ENCODE measurements around the gene BBC3.
"Not testable (repeated sequence)": the region's sequence is repeated elsewhere in the genome, so short reads cannot be mapped to it uniquely, and the experiment has no call there.

BBC3 gene

DNA sequence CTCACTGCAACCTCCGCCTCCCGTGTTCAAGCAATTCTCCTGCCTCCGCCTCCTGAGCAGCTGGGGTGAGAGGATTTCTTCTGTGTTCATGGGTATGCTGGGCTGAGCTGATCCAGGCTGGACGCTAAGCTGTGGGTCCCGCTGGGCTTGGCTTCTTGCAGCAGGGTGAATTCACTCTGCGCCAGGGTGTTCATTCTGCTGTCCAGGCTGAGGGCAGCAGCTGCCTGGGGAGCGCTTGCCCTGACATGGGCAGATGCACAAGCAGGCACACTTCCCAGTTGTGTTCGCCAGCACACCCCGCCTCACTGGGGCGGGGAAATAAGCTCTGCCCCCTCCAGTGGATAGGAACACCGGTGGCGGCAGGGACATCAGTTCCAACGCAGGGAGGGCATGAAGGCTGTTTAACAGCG is 36.4 kb upstream of the BBC3 start:
- no peak for DNase-seq (ENCODE audit: low read depth in 2 of 2)
- H3K4me3 ChIP-seq (replicated peaks in 1 of 2; ENCODE audit: low read depth in 2 of 2, low read length in 2 of 2) = no peak overlapping the region
- no peak for TF ChIP-seq CTCF (IDR thresholded peaks at IDR 0.05; ENCODE audit: low read depth, low read length)

DNA sequence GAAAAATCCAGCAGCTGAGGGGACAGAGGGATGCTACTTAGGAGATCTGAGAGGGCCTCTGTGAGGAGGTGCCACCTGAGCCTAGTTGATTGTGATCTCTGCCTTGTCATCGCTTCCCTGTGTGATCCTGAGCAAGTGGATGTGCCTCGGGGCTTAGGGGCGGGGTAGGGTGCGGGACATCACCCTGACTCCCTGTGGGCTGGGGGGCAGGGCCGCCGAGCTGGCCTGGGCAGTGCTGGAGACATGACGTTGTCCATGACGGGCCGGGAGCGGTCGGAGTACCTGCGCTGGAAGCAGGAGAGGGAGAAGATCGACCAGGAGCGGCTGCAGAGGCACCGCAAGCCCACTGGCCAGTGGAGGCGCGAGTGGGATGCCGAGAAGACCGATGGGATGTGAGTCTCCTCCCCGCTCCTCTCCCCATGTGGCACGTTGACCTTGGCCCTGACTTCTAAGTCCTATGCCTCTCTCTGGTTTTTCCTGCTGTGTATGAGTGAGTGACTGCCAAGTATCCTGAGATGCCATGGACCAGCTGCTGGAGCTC is 35.5 kb upstream of the BBC3 start:
- no peak overlapping the region for H3K4me3 ChIP-seq (replicated peaks in 1 of 2; ENCODE audit: low read depth in 2 of 2, low read length in 2 of 2)
- no peak for TF ChIP-seq CTCF (IDR thresholded peaks at IDR 0.05; ENCODE audit: low read depth, low read length)

GRCh38 chr19:47264629-47265028 is 33.6 kb upstream of the BBC3 start:
- no peak for DNase-seq (ENCODE audit: low read depth in 2 of 2)
- TF ChIP-seq CTCF (IDR thresholded peaks at IDR 0.05; ENCODE audit: low read depth, low read length) = no peak
- no peak overlapping the region for H3K4me3 ChIP-seq (replicated peaks in 1 of 2; ENCODE audit: low read depth in 2 of 2, low read length in 2 of 2)

More for the DNA sequence above, 35.5 kb upstream of the BBC3 start:
- no peak for DNase-seq (ENCODE audit: low read depth in 2 of 2)

DNA sequence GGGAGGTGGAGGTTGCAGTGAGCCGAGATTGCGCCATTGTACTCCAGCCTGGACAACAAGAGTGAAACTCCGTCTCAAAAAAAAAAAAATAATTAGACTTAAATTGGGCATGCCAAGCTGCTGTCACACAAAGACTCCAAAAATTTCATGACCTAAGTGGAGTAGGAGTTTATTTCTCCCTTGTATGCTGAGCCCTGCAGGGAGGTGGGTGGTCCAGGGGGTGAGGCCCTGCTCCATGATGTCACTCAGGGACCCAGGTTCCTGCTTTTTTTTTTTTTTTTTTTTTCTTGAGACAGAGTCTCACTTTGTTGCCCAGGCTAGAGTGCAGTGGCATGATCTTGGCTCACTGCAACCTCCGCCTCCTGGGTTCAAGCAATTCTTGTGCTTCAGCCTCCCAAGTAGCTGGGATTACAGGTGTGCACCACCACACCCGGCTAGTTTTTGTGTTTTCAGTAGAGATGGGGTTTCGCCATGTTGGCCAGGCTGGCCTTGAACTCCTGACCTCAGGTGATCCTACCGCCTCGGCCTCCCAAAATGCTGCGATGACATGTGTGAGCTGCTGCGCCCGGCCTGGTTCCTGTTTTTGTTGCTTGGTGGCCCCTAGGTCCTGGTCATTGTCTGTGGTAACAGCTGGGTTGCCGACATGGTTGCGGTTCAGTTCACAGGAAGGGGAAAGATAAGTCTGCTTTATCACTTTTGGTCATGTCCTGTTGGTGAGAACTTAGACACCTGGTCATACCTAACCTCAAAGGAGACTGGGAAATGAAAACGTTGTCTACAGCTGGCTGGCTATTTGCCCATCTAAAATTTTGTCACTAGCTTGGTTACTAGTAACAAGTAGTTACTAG is 31.2 kb upstream of the BBC3 start:
- DNase-seq (ENCODE audit: low read depth in 2 of 2); H3K4me3 ChIP-seq (replicated peaks in 1 of 2; ENCODE audit: low read depth in 2 of 2, low read length in 2 of 2): not testable (repeated sequence)

DNA sequence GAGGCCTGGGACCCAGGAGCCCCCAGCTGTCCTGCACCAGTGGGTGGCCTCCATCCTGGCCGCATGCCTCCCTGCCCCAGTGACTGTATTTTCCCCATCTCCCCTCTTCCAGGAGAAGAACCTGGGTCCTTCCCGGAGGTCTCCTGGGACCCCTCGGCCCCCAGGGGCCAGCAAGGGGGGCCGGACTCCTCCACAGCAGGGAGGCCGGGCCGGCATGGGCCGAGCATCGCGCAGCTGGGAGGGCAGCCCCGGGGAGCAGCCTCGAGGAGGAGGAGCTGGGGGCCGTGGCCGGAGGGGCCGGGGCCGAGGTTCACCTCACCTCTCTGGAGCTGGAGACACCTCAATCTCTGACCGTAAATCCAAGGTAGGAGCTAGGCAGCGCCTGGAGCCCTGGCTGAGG is 29.5 kb upstream of the BBC3 start:
- no peak overlapping the region for H3K4me3 ChIP-seq (replicated peaks in 1 of 2; ENCODE audit: low read depth in 2 of 2, low read length in 2 of 2)
- DNase-seq (ENCODE audit: low read depth in 2 of 2) = no peak
- no peak for TF ChIP-seq CTCF (IDR thresholded peaks at IDR 0.05; ENCODE audit: low read depth, low read length)

GRCh38 chr19:47258895-47259555 is 28.0 kb upstream of the BBC3 start:
- DNase-seq (ENCODE audit: low read depth in 2 of 2) = no peak
- no peak overlapping the region for H3K4me3 ChIP-seq (replicated peaks in 1 of 2; ENCODE audit: low read depth in 2 of 2, low read length in 2 of 2)
- TF ChIP-seq CTCF (IDR thresholded peaks at IDR 0.05; ENCODE audit: low read depth, low read length) = no peak

GRCh38 chr19:47258434-47258833 is 27.4 kb upstream of the BBC3 start:
- H3K4me3 ChIP-seq (replicated peaks in 1 of 2; ENCODE audit: low read depth in 2 of 2, low read length in 2 of 2) = peak overlapping the region; percentile 44 to 65
- no peak for DNase-seq (ENCODE audit: low read depth in 2 of 2)
- TF ChIP-seq CTCF (IDR thresholded peaks at IDR 0.05; ENCODE audit: low read depth, low read length) = no peak

Measured in cardiac fibroblast (primary cell).